B cell (primary cell): ENCODE data around the gene OXNAD1. TPM values are rescaled to one million over a fixed set of nuclear protein-coding genes. Genes with fewer than 3 reads are reported as not detected.

ENCODE experiments used
- ATAC-seq: fragments of 200-7000 bp; cut with Tn5 transposase; one replicate; pipeline ENCODE4 v1.10.0; 2021; ENCODE audit warnings: low read depth, mild to moderate bottlenecking, moderate number of reproducible peaks, moderate library complexity
- CTCF ChIA-PET: fragments of 350-600 bp; sonication (Branson Sonifier 250); formaldehyde crosslinking; loops from one replicate; lab custom pipeline; 2021; ENCODE audit warnings: antibody characterized with exemption, inconsistent platforms; lab: Charles Lee
- POLR2A ChIA-PET: fragments of 350-600 bp; sonication (Branson Sonifier 250); formaldehyde crosslinking; loops from one replicate; lab custom pipeline; 2021; ENCODE audit warnings: antibody characterized with exemption; lab: Charles Lee
- DNase-seq: peaks from one replicate; pipeline ENCODE4 v3.0.0; 2013
- H2AFZ ChIP-seq: 2 replicates; pipeline ENCODE4 v1.6.1; 2012; ENCODE audit warnings: mild to moderate bottlenecking, low read depth, low read length; ENCODE audit not compliant: insufficient read depth, poor library complexity, severe bottlenecking
- H3K27ac ChIP-seq, 2 donors: 1 replicate in 1 of 2; 2 replicates in 1 of 2; pipeline ENCODE4 v1.5.1; 2012 to 2013; ENCODE audit warnings: low read length in 2 of 2, mild to moderate bottlenecking in 2 of 2, moderate library complexity in 1 of 2
- H3K27me3 ChIP-seq, 4 experiments: fragments of 200-600 bp in 1 of 4; sonication (generic) in 1 of 4; replicated peaks in 1 of 4; 1 replicate in 2 of 4; 2 replicates in 2 of 4; pipeline versions ENCODE4 v1.6.1 to v1.7.0; 2013 to 2016; ENCODE audit warnings: low read length in 3 of 4, mild to moderate bottlenecking in 2 of 4, mixed read lengths in 1 of 4, moderate library complexity in 1 of 4; ENCODE audit not compliant: insufficient read depth in 4 of 4, control insufficient read depth in 3 of 4; ENCODE audit errors: control extremely low read depth in 1 of 4
- H3K36me3 ChIP-seq, 2 experiments: replicated peaks in 1 of 2; 1 replicate in 1 of 2; 2 replicates in 1 of 2; pipeline versions ENCODE4 v1.6.1 to v1.7.1; 2013; ENCODE audit warnings: low read length in 1 of 2; ENCODE audit not compliant: insufficient read depth in 2 of 2, control insufficient read depth in 1 of 2; ENCODE audit errors: control extremely low read depth in 1 of 2, extremely low read depth in 1 of 2
- H3K4me1 ChIP-seq, 2 donors: fragments of 200-600 bp in 1 of 2; sonication (generic) in 1 of 2; 1 replicate in 1 of 2; 2 replicates in 1 of 2; pipeline versions ENCODE4 v1.5.1 to v1.6.1; 2013 to 2017; ENCODE audit warnings: low read length in 2 of 2; ENCODE audit not compliant: control insufficient read depth in 2 of 2, insufficient read depth in 2 of 2
- H3K4me2 ChIP-seq: replicated peaks from 2 replicates; pipeline ENCODE3; 2012; ENCODE audit warnings: mild to moderate bottlenecking, low read depth, low read length; ENCODE audit not compliant: poor library complexity, severe bottlenecking
- H3K4me3 ChIP-seq, 5 experiments: fragments of 200-600 bp in 1 of 5; sonication (generic) in 1 of 5; 1 replicate in 3 of 5; 2 replicates in 2 of 5; pipeline versions ENCODE4 v1.5.1 to v1.7.0; 2011 to 2016; ENCODE audit warnings: low read length in 4 of 5, mild to moderate bottlenecking in 4 of 5, low read depth in 2 of 5, control low read depth in 1 of 5, moderate library complexity in 1 of 5; ENCODE audit not compliant: insufficient read depth in 1 of 5; ENCODE audit errors: control extremely low read depth in 1 of 5, extremely low read depth in 1 of 5
- H3K79me2 ChIP-seq: fragments of 200-600 bp; sonication (generic); one replicate; pipeline ENCODE4 v1.6.0; 2016; ENCODE audit warnings: low read length; ENCODE audit not compliant: control insufficient read depth, insufficient read depth
- H3K9ac ChIP-seq: fragments of 200-600 bp; sonication (generic); 2 replicates; pipeline ENCODE4 v1.6.1; 2017; ENCODE audit warnings: mild to moderate bottlenecking, low read length, moderate library complexity
- H3K9me3 ChIP-seq, 3 donors: one replicate each; pipeline versions ENCODE4 v1.6.1 to v1.7.1; 2013; ENCODE audit warnings: low read length in 2 of 3; ENCODE audit not compliant: control insufficient read depth in 2 of 3, insufficient read depth in 1 of 3; ENCODE audit errors: control extremely low read depth in 1 of 3
- H4K20me1 ChIP-seq: 2 replicates; pipeline ENCODE4 v1.6.0; 2012; ENCODE audit warnings: mild to moderate bottlenecking, low read length; ENCODE audit not compliant: insufficient read depth, control insufficient read depth, poor library complexity, severe bottlenecking
- H3K27ac Mint-ChIP-seq: one replicate; pipeline ENCODE4 v1.8.0; 2021; ENCODE audit warnings: mixed read lengths
- H3K27me3 Mint-ChIP-seq: one replicate; pipeline ENCODE4 v1.8.0; 2021; ENCODE audit warnings: mixed read lengths
- H3K4me1 Mint-ChIP-seq: one replicate; pipeline ENCODE4 v1.8.0; 2021; ENCODE audit warnings: mixed read lengths
- H3K4me3 Mint-ChIP-seq: one replicate; pipeline ENCODE4 v1.8.0; 2021; ENCODE audit warnings: mixed read lengths
- H3K9me3 Mint-ChIP-seq: one replicate; pipeline ENCODE4 v1.8.0; 2022; ENCODE audit warnings: mixed read lengths; ENCODE audit not compliant: insufficient read depth
- CTCF ChIP-seq: fragments of 200-600 bp; IDR thresholded peaks from one replicate; pipeline ENCODE4 v1.8.0; 2022; ENCODE audit warnings: antibody characterized with exemption, mild to moderate bottlenecking
- EZH2 ChIP-seq: IDR thresholded peaks from 2 replicates; pipeline ENCODE4 v1.6.1; 2012; ENCODE audit warnings: borderline replicate concordance, low read depth, mild to moderate bottlenecking, moderate library complexity, low read length; ENCODE audit not compliant: insufficient read depth, poor library complexity, severe bottlenecking
- WGBS: methylation state at CpG from one replicate; pipeline ENCODE4 v1.1.5; 2013; ENCODE audit warnings: missing lambda C conversion rate; ENCODE audit not compliant: insufficient coverage; 5-methylcytosine and 5-hydroxymethylcytosine counted together
- intact Hi-C: fragments of 100-400 bp; cut with micrococcal nuclease; formaldehyde crosslinking; loops from one replicate; pipeline ENCODE4 v1.10.0; 2022
- polyA plus RNA-seq: library from polyadenylated mRNA; depleted of rRNA; stranded (reverse); fragments of >200 nt; gene quantifications from 2 replicates; pipeline ENCODE4 v1.2.3, GENCODE V29; 2012
- total RNA-seq, 2 donors: library from RNA; stranded (reverse); fragments of 120-200 nt in 1 of 2; gene quantifications; 1 replicate in 1 of 2; 2 replicates in 1 of 2; pipeline versions ENCODE4 v1.2.3 to v1.2.4, GENCODE V29; 2013 to 2022

The OXNAD1 gene
- total and polyA plus RNA-seq, 2 donors (not counting 1 experiment from before 2014, with no cell fraction given): 4.0 to 12.3 TPM

DNA sequence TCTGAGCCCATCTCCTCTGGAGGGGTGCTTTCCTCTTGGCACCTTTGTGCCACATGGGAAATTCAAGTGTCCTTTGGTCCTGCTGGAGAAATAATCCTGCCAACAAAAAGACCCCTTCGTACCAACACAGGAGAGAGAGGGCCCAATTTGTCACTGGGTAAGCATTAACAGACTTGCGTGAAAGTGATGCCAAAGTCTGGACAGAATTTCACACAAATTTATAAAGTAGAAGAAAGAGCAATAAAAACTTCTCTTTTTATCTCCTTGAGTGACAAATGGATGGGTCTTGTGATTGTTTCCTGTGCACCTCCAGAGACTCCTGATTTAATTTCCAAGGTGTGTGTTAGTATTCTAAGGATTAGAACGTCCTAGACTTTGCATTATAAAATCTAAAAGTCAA lies 15.1 kb upstream of the OXNAD1 start:
- Histone ChIP-seq H3K4me3 (no peak overlapping the region), H3K9ac (no peak overlapping the region), H3K27me3 (peaks cover 0 to 10% (median 0%) of the 10 kb centered on the region in 4 experiments), H3K4me2 (no peak overlapping the region), H3K4me1 (peaks cover 6 to 11% of the 10 kb centered on the region in 2 donors), H3K36me3 (no peaks in the 10 kb centered on the region), H2AFZ (no peak overlapping the region), H3K27ac (no peak overlapping the region), H3K79me2 (no peaks in the 10 kb centered on the region), H4K20me1 (no peaks in the 10 kb centered on the region), H3K9me3 (no peaks in the 10 kb centered on the region)
- TF ChIP-seq CTCF (no peak), EZH2 (no peak)
- intact Hi-C loops: no loop called here
- Mint-ChIP-seq H3K27me3 (peaks cover 9% of the 10 kb centered on the region), H3K27ac (no peak overlapping the region), H3K9me3 (no peaks in the 10 kb centered on the region), H3K4me1 (peaks cover 20% of the 10 kb centered on the region), H3K4me3 (no peak overlapping the region)
- ATAC-seq (no peak), DNase-seq (no peak)
- WGBS: no CpG with 5 or more reads among the region's 3 CpGs
- ChIA-PET POLR2A (no interaction called here), CTCF (no interaction called here)

DNA sequence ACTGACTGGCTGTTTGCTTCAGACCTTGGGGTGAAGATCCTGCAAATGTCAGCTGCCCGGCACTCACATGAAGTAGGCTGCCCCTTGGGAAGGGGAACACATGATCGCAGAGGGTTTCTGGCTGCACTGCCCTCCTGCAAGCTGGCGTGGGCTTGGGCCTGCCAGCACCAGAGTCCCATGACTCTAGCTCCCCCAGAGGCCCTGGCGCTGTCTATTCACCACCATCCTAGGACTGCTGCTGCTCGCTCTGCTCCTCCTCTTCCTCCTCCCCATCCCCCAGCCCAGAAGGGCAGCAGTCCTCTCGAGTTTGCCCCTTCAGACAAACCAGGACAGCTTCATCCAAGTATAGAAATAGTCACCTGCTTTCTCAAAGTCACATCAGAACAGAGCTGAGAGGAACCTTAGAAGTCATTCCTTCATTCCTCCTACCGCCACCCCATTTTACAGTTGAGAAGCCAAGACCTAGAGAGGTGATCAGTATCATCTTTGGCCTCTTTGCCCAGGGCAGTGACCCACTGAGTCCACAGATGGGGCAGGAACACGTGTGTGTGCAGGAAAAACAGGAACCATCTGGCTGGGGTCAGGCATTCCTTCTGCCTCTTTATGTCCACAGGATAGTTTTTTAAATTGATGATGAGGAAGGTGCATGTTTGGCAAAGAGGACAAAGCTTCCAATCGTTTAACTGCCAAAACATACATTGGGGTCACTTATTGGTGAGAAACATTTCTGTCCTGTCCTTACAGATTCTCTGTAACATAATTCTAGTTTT lies 13.5 kb upstream of the OXNAD1 start:
- Histone ChIP-seq H3K27me3 (peaks cover 0 to 10% (median 0%) of the 10 kb centered on the region in 4 experiments), H3K4me1 (peaks cover 6 to 11% of the 10 kb centered on the region in 2 donors), H4K20me1 (no peaks in the 10 kb centered on the region), H3K79me2 (no peaks in the 10 kb centered on the region), H3K36me3 (no peaks in the 10 kb centered on the region), H3K4me3 (no peak overlapping the region), H2AFZ (no peak overlapping the region), H3K9ac (no peak overlapping the region), H3K9me3 (no peaks in the 10 kb centered on the region), H3K27ac (no peak overlapping the region), H3K4me2 (no peak overlapping the region)
- TF ChIP-seq CTCF (no peak), EZH2 (no peak)
- no peaks in the 10 kb centered on the region for H3K9me3 Mint-ChIP-seq
- H3K4me3 Mint-ChIP-seq: no peak overlapping the region
- H3K27me3 Mint-ChIP-seq: peaks cover 11% of the 10 kb centered on the region
- ATAC-seq (no peak), DNase-seq (no peak)
- H3K4me1 Mint-ChIP-seq: peaks cover 20% of the 10 kb centered on the region
- H3K27ac Mint-ChIP-seq: no peak overlapping the region
- WGBS: 90% methylated on average over 6 of the region's 9 CpGs
- POLR2A ChIA-PET: interaction anchor here (0.7 kb wide), 1 partner anchor 8 kb away, joined by 6 read pairs; no protein-coding TSS in a partner anchor
- intact Hi-C loops: no loop called here
- CTCF ChIA-PET: interaction anchor here (0.8 to 1.2 kb wide), 2 partner anchors 278 to 1049 kb away, joined by 3 to 4 read pairs; no protein-coding TSS in a partner anchor
